ENCODE data around the gene PIP5KL1.

Gene PIP5KL1

GRCh38 chr9:127935765-127936221 lies 5.2 kb upstream of the PIP5KL1 start:
- in situ Hi-C loops (cut with HindIII; ENCODE audit: low sequenced_read_pairs): loop anchor here (10.0 kb wide), 1 partner anchor 159 kb away; no protein-coding TSS in a partner anchor

- in situ Hi-C loops (cut with HindIII; ENCODE audit: low sequenced_read_pairs): loop anchor here (10.0 kb wide), 1 partner anchor 160 kb away; no protein-coding TSS in a partner anchor
Observed at GRCh38 chr9:127934986-127935385, 4.4 kb upstream of the PIP5KL1 start.

- in situ Hi-C loops (cut with HindIII; ENCODE audit: low sequenced_read_pairs): loop anchor here (10.0 kb wide), 1 partner anchor 161 kb away; no protein-coding TSS in a partner anchor
Observed at GRCh38 chr9:127934248-127934647, 3.7 kb upstream of the PIP5KL1 start.

- in situ Hi-C loops (cut with HindIII; ENCODE audit: low sequenced_read_pairs): loop anchor here (10.0 kb wide), 1 partner anchor 164 kb away; no protein-coding TSS in a partner anchor
Observed at GRCh38 chr9:127931092-127931881, 710 bp upstream of the PIP5KL1 start.

GRCh38 chr9:127929625-127929979 lies 975 bp downstream of the PIP5KL1 start:
- in situ Hi-C loops (cut with HindIII; ENCODE audit: low sequenced_read_pairs): no loop called here

GRCh38 chr9:127928676-127929624 lies 1.6 kb downstream of the PIP5KL1 start:
- in situ Hi-C loops (cut with HindIII; ENCODE audit: low sequenced_read_pairs): no loop called here

- in situ Hi-C loops (cut with HindIII; ENCODE audit: low sequenced_read_pairs): no loop called here
Observed at GRCh38 chr9:127927988-127928675, 2.4 kb downstream of the PIP5KL1 start.

GRCh38 chr9:127927201-127927987 lies 3.2 kb downstream of the PIP5KL1 start:
- in situ Hi-C loops (cut with HindIII; ENCODE audit: low sequenced_read_pairs): no loop called here

GRCh38 chr9:127926906-127927200 lies 3.7 kb downstream of the PIP5KL1 start:
- in situ Hi-C loops (cut with HindIII; ENCODE audit: low sequenced_read_pairs): no loop called here

GRCh38 chr9:127925959-127926905 lies 4.3 kb downstream of the PIP5KL1 start:
- in situ Hi-C loops (cut with HindIII; ENCODE audit: low sequenced_read_pairs): no loop called here

GRCh38 chr9:127924736-127925444 lies 5.7 kb downstream of the PIP5KL1 start:
- in situ Hi-C loops (cut with HindIII; ENCODE audit: low sequenced_read_pairs): no loop called here

GRCh38 chr9:127923771-127924170 lies 6.8 kb downstream of the PIP5KL1 start:
- in situ Hi-C loops (cut with HindIII; ENCODE audit: low sequenced_read_pairs): no loop called here

GRCh38 chr9:127923046-127923445 lies 7.5 kb downstream of the PIP5KL1 start:
- in situ Hi-C loops (cut with HindIII; ENCODE audit: low sequenced_read_pairs): no loop called here

GRCh38 chr9:127921557-127922120 lies 8.9 kb downstream of the PIP5KL1 start:
- in situ Hi-C loops (cut with HindIII; ENCODE audit: low sequenced_read_pairs): no loop called here

- in situ Hi-C loops (cut with HindIII; ENCODE audit: low sequenced_read_pairs): no loop called here
Observed at GRCh38 chr9:127920794-127921193, 9.8 kb downstream of the PIP5KL1 start.

GRCh38 chr9:127919253-127919815 lies 11.2 kb downstream of the PIP5KL1 start:
- in situ Hi-C loops (cut with HindIII; ENCODE audit: low sequenced_read_pairs): no loop called here

- in situ Hi-C loops (cut with HindIII; ENCODE audit: low sequenced_read_pairs): no loop called here
Observed at GRCh38 chr9:127918183-127919107, 12.1 kb downstream of the PIP5KL1 start.
